Hepatocyte (in vitro differentiated cells): ENCODE data around the gene IGDCC3.

Source experiments
- EZH2 ChIP-seq: fragments of 200-600 bp; sonication (generic); IDR thresholded peaks from 2 replicates; pipeline ENCODE4 v1.6.1; 2016; ENCODE audit warnings: antibody characterized with exemption, mild to moderate bottlenecking, borderline replicate concordance
- TF ChIP-seq, protein P1 (sequence below): fragments of 200-600 bp; sonication (generic); IDR thresholded peaks from 2 replicates; pipeline ENCODE4 v1.5.1; 2016; ENCODE audit warnings: antibody characterized with exemption, mild to moderate bottlenecking; ENCODE audit not compliant: poor library complexity

DNA sequence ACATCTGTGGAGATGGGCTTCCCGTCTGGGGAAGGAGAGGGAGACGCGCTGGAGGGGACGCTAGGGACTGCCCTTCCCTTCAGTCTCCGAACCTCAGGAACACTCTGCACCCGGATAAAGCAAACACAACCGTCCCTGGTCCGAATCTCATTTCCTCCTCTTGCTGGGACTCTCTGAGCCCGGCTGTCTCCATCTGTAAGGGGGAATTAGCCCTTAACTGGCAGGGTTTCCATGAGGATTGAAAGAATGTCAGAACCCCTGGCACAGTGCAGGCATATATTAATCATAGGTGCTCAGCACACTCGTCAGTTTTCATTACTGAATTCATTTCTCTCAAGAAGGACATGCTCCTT, 19.1 kb upstream of the IGDCC3 start:
- TF ChIP-seq, protein P1, sequence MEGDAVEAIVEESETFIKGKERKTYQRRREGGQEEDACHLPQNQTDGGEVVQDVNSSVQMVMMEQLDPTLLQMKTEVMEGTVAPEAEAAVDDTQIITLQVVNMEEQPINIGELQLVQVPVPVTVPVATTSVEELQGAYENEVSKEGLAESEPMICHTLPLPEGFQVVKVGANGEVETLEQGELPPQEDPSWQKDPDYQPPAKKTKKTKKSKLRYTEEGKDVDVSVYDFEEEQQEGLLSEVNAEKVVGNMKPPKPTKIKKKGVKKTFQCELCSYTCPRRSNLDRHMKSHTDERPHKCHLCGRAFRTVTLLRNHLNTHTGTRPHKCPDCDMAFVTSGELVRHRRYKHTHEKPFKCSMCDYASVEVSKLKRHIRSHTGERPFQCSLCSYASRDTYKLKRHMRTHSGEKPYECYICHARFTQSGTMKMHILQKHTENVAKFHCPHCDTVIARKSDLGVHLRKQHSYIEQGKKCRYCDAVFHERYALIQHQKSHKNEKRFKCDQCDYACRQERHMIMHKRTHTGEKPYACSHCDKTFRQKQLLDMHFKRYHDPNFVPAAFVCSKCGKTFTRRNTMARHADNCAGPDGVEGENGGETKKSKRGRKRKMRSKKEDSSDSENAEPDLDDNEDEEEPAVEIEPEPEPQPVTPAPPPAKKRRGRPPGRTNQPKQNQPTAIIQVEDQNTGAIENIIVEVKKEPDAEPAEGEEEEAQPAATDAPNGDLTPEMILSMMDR: no peak
- TF ChIP-seq EZH2: no peak
